Skin of body (tissue), 3 donors: ENCODE data around the gene ADGB. TPM values are rescaled to one million over a fixed set of nuclear protein-coding genes. Genes with fewer than 3 reads are reported as not detected.

Source experiments
- DNase-seq: peaks from one replicate; lab custom pipeline; 2025; lab: John Stamatoyannopoulos, UW
- small RNA-seq: library from RNA; depleted of rRNA; stranded (forward); fragments of <200 nt; gene quantifications from one replicate; pipeline ENCODE3, GENCODE V24; 2014; ENCODE audit warnings: low replicate concordance
- total RNA-seq: library from RNA; depleted of rRNA; stranded (reverse); fragments of >200 nt; gene quantifications from one replicate; pipeline ENCODE4 v1.2.3, GENCODE V29; 2014

The ADGB gene
- total RNA-seq, 1 donor from 2014 or later, result 0.10 TPM

DNA sequence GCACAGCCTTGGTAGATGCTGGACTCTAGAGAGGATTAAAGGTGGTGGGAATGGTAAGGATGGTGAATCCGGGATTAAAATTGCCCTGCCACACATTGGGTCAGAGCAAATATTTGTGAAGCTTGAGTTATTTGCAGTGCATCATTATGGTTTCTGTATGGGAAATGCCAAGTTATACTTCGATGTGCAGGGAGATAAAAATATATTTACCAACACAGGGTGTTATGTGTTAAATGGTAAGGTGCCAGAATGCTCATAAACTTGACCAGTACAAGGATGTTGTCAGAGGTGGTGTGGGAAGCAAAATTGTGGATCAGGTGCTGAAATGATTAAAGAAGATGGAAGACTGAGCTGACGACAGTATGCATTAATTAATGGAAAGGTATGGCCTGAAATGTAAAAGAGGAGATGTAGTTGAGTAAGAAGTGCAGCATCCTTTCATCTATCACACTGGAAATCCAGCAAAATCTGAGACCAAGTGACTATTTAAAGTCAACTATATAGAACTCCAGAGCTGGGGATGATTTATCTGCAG lies 262.3 kb downstream of the ADGB start:
- DNase-seq, result no peak

DNA sequence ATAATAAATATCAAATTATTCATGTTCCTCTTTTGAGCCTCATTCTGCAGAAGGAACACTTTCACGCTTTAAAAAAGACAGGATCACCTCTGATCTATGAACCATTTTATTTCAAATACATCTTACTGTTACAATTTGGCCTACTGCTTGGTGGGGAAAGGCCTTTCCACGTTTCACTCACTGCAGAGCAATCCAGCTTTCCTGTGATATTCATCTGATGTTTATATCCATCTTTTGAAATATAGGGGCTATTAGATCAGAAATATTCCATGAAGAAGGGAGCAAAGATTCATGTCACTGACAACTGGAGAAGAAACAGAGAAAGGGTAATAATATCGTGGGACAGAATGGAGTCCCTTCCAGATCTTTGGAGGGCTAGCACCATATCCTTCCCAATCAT lies 262.9 kb downstream of the ADGB start:
- no peak for DNase-seq

GRCh38 chr6:146862508-146862919 lies 263.7 kb downstream of the ADGB start:
- no peak for DNase-seq

DNA sequence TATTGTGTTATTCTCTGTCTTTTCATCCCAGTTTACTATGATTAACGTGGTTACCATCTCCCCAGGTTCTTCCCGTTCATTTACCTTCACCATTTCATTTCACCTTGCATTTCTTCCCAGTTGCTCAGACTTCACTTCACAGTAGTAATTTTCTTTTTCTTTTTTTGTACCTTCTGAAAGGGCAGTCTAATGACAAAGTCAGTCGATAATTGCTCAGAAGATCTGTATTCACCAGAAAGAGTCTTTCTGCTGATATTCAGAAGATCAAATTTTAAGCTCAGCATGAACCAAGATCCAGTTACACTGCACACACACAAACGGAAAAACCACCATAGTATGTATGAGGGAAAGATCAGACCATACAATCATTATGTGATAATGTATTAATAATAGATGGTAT lies 265.5 kb downstream of the ADGB start:
- no peak for DNase-seq

DNA sequence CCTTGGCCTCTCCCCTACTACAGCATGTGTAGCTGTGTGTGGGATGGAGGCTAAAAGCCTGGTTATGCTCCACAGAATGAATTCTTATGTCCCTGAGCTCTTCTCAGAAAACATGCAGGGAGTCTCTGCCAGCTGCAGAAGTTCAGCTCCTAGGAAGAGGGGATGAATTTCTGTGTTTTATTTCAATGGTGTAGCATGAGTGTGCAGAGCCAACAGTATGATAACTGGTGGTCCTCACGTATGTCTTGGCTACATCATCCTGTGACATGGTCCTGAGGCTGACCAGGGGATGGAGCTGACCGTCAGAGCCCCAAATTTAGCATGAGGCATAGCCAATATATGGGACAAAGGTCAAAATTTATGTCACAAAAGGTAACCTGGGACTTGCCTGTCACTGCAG lies 266.1 kb downstream of the ADGB start:
- no peak for DNase-seq

Small RNAs within 50 kb of the gene (small RNA-seq; reads per million reads assigned to genes)
- gene RNU6-906P, result not detected

Other genes with a start within 250 kb of the ADGB start
- gene RAB32, start 55.1 kb upstream of the ADGB start, total RNA-seq, result 21.3 TPM